Astrocyte of the cerebellum (primary cell): ENCODE results near the gene FAM131B.
A peak's percentile ranks its signal among the peaks of the same experiment; 100 is the strongest.

ENCODE experiments used
- DNase-seq: peaks from one replicate; pipeline ENCODE4 v3.0.0-alpha.2; 2011; ENCODE audit warnings: low read depth
- H3K4me3 ChIP-seq: 2 replicates; pipeline ENCODE4 v1.5.1; 2011; ENCODE audit warnings: mild to moderate bottlenecking, low read depth, low read length, moderate library complexity
- in situ Hi-C: cut with HindIII; loops from 2 replicates; pipeline ENCODE4 v1.10.0; 2017; ENCODE audit warnings: low sequenced_read_pairs
- TF ChIP-seq, protein P1 (sequence below): IDR thresholded peaks from 2 replicates; pipeline ENCODE4 v1.5.1; 2012; ENCODE audit warnings: low read length, low read depth, moderate library complexity, mild to moderate bottlenecking; ENCODE audit errors: missing control alignments

The FAM131B gene

DNA sequence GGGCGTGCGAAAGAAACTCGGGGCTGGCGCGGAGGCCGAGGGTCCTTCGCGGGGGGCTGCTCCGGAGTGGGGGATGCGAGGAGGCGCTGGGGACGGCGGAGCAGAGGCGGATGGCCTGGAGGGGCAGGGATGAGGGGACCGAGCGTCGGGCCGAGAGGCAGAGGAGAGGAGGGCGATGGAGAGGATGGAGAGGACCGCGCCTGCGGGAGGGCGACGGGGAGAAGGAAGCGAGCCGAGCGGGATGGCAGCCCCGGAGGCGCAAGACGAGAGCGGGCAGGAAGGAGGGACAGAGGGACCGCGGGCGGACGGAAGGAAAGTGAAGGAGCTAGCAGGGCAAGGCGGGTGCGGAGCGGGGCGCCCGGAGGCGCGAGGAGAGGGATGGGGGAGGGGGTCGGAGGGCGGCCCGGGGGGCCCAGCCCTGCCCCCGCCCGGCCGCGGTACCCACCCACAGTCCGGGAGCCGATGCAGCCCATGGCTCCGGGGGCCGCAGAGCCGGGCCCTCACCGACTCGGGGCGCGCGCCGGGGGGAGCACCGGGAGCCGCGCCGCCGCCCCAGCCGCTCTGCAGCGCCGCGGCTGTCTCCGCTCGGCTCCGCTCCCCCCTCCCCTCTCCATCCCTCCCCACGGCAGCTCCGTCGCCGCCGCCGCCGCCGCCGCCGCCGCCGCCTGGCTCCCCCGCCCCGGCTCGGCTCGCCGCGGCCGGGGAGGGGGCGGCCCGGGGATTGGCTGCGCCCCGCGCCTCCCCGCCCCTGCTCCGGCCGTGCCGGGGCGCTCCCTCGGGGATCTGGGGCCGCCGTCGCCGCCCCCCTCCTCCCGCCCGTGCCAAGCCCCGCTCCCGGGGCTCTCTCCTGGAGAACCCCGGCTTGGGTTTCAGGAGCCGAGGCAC lies at the start of gene FAM131B:
Gene FAM131B (minus strand): TSS at position 583 of the 885 bp plus-strand sequence. CDS start 110 bp downstream, at position 473.
- H3K4me3 ChIP-seq, result peak within 1 kb of the TSS; percentile 49
- TF ChIP-seq, protein P1, sequence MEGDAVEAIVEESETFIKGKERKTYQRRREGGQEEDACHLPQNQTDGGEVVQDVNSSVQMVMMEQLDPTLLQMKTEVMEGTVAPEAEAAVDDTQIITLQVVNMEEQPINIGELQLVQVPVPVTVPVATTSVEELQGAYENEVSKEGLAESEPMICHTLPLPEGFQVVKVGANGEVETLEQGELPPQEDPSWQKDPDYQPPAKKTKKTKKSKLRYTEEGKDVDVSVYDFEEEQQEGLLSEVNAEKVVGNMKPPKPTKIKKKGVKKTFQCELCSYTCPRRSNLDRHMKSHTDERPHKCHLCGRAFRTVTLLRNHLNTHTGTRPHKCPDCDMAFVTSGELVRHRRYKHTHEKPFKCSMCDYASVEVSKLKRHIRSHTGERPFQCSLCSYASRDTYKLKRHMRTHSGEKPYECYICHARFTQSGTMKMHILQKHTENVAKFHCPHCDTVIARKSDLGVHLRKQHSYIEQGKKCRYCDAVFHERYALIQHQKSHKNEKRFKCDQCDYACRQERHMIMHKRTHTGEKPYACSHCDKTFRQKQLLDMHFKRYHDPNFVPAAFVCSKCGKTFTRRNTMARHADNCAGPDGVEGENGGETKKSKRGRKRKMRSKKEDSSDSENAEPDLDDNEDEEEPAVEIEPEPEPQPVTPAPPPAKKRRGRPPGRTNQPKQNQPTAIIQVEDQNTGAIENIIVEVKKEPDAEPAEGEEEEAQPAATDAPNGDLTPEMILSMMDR, result no peak
- no peak for DNase-seq
- in situ Hi-C loops, result no loop called here

DNA sequence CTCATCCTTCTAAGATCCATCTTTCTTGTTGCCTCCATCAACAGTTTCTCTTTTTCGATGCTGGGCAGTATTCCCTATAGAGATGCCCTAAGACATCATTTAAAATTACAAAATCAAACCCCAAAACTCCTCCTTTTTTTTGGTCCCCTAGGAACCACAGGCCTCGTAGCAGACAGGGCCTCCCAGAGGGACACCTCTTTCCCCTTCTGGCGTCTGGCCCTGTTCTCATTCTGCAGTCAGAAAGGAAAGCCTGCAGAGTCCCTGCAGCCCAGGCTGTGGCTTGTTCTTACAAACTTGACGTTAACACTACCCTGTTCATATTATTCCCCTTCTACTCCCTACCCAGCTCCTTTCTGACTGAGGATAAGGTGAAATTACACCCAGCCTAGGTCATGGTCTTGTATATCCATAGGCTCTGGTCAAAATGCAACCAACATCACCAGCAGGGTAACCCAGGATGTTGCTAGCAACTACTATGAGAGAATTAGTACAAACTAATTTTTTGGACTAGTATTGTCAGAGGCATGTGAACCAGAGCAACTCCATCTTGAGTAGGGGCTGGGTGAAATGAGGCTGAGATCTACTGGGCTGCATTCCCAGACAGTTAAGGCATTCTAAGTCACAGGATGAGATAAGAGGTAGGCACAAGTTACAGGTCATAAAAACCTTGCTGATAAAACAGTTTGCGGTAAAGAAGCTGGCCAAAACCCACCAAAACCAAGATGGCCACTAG lies 49.6 kb upstream of the FAM131B start:
- TF ChIP-seq, protein P1, result no peak
- no peak overlapping the region for H3K4me3 ChIP-seq
- DNase-seq, result no peak
- in situ Hi-C loops, result no loop called here

DNA sequence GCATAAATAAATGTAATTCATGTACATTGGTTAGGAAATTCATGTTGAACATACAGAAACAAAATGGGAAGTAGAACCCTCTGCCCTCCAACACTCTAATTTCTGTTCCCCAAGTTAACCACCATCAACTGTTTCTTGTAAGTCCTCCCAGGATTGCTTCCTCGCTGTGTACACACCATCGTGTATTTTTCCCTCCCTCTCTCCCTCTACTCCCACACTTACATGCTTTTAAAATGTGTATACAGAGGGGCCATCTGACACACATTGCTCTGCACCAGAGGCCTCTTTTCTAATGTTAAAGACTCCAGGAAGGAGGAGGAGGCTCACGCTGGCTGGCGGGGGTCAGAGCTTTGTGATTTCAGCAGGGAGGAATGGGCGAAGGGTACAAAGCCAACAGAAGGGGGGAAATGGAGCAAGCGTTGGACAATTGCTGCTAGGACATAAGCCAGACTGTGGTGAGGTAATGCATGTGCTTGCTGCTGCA lies 48.0 kb upstream of the FAM131B start:
- no peak for DNase-seq
- no peak overlapping the region for H3K4me3 ChIP-seq
- TF ChIP-seq, protein P1, result no peak
- in situ Hi-C loops, result no loop called here

DNA sequence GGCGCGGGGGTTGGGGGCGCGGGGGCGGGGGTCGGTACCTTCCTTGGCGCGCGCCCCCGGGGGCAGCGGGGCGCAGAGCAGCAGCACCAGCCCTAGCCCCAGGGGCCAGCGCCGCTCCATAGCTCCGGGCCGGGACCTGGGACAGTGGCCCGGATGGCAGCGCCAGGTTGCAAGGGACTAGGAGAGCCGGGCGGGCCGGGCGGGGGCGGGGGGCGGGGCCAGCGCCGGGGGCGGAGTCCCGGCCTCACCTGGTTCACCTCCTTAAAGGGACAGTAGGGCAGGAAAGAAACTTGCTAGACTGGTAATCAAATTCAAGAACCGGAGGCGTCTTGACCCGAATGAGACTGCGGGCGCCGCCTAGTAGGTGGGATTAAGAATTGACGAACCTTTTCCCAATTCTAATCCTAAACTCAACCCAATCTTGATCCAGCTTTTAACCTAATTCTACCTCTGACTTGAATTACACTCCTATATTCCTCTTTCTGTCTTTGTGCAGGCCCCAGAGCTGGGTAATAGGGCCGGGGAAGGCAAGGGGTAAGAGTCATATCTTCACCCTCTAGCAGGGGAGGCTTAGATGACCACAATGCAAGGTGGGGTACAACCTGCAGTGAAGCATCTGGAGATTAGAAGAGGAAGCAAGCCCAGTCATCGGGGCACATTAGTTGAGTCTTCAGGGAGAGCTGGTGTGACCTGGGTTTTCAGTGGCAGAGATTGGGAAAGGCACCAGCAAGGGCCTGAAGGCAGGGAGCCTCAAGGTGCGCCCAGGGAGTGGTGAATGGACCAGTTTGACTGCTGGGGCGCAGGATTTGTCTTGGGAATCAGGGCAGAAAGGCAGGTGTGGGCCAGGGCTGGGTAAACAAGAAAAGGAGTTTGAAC lies 46.4 kb upstream of the FAM131B start, which contains the start of gene EPHA1:
Gene EPHA1 (minus strand): TSS at position 171 of the 876 bp plus-strand sequence. CDS start 51 bp downstream, at position 120.
- DNase-seq, result no peak
- in situ Hi-C loops, result no loop called here
- H3K4me3 ChIP-seq, result no peak within 1 kb of the TSS
- TF ChIP-seq, protein P1, result peak; percentile 38

DNA sequence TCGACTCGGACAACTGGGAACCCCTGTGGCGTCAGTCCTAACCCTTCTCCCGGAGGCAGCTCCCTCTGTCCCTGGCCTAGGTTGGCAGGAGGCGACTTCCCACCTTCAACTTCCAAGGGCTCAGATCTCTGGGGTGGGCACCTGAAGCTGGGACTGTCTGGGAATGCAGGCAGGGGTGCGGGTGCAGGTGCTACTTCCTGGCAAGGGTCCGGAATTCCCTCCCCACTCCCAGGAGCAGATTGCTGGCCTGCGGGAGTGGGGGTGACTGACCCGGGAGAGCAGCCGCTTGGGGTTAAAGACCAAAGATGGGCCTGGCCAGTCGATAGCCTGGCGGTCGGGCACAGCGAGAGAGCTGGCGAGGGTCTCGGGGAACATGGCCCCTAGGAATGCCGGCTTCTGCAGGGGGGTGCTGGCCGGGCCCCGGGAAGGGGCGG lies 45.8 kb upstream of the FAM131B start:
- in situ Hi-C loops, result no loop called here
- DNase-seq, result no peak

More for the DNA sequence above, 45.8 kb upstream of the FAM131B start:
- TF ChIP-seq, protein P1, result no peak
- H3K4me3 ChIP-seq, result no peak overlapping the region
